Mesenteric fat pad (tissue), 1 donor: Measurements from ENCODE around the gene TSHZ2. TPM values are rescaled to one million over a fixed set of nuclear protein-coding genes. Genes with fewer than 3 reads are reported as not detected.

Experiments
- DNase-seq: peaks from one replicate; pipeline ENCODE4 v3.0.0-alpha.2; 2020; ENCODE audit warnings: low spot score
- total RNA-seq: library from RNA; stranded (reverse); fragmentation: NEBNext Ultra II Directional; extraction: Animal tissue kit (Norgen Biotek cat#: 25700); gene quantifications from one replicate; pipeline ENCODE4 v1.2.1, GENCODE V29; 2021
- donor health status: DM: yes; HTN: yes; CAD: no.

Gene TSHZ2
- total RNA-seq, 1 donor from 2014 or later: 60.5 TPM

DNA sequence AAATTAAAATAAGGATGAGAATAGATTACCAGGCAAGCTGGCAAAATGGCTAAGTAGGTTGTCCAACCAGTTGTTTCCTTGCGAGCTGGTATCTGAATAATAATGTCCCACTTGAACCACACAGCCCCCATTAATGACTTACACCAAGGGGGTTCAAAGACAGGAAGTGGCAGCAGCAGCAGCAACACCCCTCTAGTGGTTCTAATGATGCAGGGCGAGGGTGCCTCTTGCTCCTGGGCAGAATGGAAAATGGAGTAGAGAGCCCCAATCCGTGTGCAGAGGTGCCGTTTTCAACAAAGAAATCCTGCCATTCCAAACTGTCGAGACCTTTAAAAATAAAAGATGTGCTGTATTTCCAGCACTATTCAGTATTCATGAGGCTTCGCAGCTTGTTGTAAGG, 218.1 kb downstream of the TSHZ2 start:
- no peak for DNase-seq

- no peak for DNase-seq
These were observed 219.8 kb downstream of the TSHZ2 start for GRCh38 chr20:53191957-53192356.

DNA sequence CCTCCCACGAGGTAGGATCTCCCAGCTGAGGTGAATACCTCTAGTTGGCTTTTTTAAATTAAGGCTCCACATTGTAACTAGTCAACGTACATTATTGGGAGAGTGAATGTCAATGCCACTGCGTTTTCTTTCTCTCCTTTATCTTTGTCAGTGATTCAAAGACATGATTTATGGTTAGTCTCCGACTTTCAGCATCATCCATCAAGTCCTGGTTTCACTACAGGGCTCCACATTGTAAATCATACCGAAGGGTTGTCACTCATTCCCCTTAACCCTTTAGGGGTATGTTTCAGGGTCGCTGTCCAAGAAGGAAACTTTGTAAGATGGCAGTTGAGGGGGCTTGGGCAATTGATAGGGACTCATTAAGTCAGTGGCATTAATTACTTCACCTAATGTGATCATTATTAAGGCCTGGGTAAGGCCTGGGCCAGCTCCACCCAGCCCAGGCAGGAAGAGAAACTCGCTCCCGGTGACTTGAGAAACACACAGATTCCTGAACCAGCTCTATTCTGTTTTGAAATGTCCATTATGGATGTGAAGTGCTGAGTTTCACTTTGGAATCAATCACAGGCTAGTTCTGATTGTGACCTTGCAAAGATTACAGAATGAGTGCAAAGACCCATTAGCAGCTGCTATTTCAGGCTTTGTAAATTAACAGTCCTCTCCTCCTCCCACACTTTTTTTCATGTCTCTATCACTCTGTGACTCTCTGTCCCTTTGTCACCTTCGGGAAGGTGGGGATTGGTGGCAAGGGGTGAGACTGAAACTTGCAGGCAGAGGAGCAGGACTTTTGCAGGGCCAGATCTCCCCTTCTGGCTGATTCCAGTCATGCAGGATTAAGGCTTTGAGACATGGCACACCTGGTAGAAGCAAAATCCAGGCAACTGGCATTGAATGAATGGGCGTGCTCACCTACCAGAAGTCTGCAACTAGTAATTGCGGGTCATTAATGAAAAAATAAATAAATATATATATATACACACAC, 222.4 kb downstream of the TSHZ2 start:
- no peak for DNase-seq

GRCh38 chr20:53195876-53196610, 223.9 kb downstream of the TSHZ2 start:
- no peak for DNase-seq

- DNase-seq: no peak
These were observed 229.4 kb downstream of the TSHZ2 start for GRCh38 chr20:53201588-53201987.

GRCh38 chr20:53202777-53203176, 230.6 kb downstream of the TSHZ2 start:
- DNase-seq: no peak

GRCh38 chr20:53205046-53205445, 232.9 kb downstream of the TSHZ2 start:
- DNase-seq: no peak

DNA sequence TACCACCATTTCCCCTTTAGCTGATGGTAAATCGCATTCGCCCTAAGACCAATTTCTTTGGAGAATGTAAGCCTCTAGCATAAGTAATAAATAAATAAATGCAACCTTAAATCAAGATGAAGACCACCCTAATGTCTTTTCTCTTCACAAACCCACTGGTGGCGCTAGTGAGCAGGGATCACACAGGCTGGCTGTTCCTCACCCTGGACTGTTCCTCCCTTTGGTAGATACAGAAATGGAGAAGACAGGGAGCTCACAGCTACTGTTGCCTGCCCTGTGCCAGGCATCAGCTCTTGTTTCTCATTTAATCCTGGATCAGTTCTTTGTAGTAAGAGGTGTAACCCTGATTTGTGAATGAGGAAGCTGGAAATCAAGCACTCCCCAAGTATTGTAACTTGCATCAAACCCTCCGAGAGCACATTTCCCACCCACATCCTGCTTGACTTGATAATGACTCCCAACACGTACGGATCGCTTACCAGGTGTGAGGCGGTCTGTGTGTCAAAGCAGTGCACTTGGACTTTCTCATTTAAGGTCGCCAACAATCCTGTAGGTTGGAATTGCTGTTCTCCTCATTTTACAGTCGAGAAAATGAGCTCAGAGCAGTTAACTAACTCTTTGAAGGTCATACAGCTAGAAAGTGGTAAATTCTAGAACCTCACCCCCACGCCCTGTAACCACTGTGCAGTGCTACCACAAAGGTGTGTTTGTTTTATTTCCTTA, 236.1 kb downstream of the TSHZ2 start:
- no peak for DNase-seq

GRCh38 chr20:53210041-53210440, 237.9 kb downstream of the TSHZ2 start:
- no peak for DNase-seq

DNA sequence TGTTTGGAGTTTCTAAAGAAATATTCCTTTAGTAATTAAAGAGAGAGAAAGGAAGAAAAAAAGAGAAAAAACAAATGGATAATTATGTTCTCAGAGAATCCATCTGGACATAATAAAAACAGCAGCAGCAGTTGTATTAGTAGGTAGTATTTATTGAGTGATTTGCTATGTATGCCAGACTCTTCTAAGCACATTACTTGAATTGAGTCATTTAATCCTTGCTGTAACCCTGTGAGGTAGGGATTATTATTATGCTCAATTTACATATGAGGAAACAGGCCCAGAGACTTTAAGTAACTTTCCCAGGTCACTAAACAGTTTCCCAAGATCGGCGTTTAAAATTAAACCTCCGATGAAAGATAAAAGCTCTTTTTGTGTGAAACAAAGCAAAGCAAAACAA, 238.8 kb downstream of the TSHZ2 start:
- DNase-seq: no peak

DNA sequence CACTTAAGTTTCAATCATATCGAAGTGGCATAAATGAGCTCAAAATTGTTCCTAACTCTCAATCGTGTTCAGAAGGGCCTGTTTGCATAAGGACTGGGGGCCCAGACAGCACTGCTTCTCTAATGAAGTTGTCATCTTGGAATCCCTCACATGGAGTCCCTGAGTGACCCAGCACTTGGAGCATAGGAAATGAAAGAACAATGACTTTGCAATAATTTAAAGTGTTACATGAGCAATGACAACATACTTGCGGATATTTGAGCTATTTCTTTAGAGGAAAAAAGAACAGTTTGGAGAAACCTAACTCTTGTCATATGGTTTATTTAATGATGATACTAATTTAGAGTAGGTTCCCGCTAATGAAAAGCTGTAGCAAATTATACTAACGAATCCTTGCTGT, 239.9 kb downstream of the TSHZ2 start:
- DNase-seq: no peak

DNA sequence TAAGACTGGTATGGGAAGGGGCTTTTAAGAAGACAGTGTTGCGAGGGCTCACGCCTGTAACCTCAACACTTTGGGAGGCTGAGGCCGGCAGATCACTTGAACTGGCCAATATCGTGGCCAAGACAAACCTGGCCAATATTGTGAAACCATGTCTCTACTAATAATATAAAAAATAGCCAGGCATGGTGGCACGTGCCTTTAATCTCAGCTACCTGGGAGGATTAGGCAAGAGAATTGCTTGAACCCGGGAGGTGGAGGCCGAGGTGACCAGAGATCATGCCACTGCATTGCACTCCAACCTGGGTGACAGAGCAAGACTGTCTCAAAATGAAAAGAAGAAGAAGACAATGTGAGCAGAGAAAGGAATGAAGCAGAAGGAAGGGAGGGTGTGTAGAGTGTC, 242.2 kb downstream of the TSHZ2 start:
- no peak for DNase-seq

- no peak for DNase-seq
These were observed 243.0 kb downstream of the TSHZ2 start for GRCh38 chr20:53215166-53215565.

- DNase-seq: no peak
These were observed 244.3 kb downstream of the TSHZ2 start for GRCh38 chr20:53216478-53216855.

- DNase-seq: peak; percentile 91
These were observed 244.9 kb downstream of the TSHZ2 start for GRCh38 chr20:53216856-53217576.

DNA sequence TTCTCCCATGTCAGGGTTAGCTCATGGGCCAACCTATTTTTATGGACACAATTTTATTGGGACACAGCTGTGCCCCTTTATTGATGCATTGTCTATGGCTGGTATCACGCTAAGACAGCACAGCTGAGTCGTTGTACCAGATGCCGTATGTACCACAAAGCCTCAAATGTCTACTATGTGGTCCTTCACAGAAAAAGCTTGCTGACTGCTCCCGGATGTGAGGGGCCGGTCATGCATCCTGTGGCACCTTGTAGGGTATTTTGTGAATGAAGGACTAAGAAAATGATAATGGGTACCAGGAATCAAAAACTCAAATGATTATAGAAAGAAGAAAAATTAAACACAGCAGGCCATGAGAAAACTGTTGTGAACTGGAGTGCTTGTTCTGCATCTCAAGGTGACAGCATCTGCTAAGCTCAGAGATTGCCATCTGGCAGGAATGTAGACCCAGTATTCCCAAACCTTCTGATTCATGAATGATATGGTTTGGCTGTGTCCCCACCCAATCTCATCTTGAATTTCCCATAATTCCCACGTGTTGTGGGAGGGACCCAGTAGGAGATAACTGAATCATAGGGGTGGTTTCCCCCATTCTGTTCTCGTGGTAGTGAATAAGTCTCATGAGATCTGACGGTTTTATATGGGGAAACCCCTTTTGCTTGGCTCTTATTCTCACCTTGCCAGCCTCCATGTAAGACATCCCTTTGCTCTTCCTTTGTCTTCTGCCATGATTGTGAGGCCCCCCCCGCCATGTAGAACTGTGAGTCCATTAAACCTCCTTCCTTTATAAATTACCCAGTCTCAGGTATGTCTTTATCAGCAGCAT, 248.5 kb downstream of the TSHZ2 start:
- DNase-seq: no peak

DNA sequence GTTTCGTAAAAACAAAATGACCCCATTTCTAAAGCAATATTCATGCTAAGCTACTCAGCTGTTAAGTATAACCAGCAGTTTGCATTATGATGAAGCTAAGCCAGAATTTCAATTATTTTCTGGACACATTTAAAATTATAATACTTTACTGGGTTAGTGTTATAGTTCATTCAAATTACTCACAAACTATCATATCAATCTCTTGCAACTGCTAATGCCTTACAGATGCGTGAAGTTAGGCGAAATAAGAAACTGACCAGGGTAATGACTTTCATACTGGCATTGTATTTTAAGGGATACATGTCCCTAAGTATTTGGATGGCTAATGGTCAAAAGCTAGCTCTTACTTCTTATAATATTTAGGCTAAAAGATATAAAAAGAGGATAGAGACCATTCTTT, 249.6 kb downstream of the TSHZ2 start:
- no peak for DNase-seq

DNA sequence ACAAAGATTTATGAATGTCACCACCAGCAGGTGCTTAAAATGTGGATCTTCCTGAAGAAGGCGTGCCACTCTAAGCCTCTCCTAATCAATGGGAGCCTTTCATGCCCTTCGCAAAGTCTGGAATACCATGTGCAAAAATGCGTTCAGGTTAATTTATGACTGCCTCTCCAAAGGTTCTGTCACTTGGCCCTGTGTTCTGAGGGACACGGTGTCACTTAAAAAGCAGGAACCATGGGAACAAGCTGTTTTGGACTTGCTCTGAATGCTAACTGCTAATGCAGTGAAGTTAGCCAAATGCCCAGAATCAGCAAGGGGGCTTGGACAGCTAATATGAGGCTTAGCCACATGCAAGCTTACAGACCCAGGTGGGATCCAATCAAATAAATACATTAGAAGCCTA, 250.3 kb downstream of the TSHZ2 start:
- DNase-seq: no peak

GRCh38 chr20:53222932-53223331, 250.8 kb downstream of the TSHZ2 start:
- DNase-seq: no peak

DNA sequence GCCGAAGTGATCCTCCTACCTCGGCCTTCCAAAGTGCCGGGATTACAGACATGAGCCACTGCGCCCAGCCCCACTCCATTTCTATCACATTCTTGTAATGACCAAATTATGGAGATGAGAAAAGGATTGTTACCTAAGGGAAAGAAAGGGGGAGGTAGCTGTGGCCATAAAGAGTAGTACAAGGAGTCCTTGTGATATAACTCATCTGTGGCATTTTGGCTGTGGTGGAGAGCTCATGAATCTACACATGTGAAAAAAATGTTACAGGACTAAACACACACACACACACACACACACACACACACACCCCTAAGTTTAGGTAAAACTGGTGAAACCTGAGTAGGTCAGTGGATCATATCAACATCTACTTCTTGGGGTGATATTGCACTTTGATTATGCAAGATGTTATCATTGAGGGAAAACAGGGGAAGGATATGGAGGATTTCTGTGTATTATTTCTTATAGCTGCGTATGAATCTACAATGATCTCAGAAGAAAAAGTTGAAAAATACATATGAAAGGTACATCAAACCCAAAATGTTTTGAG, 251.5 kb downstream of the TSHZ2 start:
- no peak for DNase-seq
